Prostate gland (tissue), 2 donors: ENCODE measurements around the gene NME4. TPM values are rescaled to one million over a fixed set of nuclear protein-coding genes. Genes with fewer than 3 reads are reported as not detected.

Experiments used
- DNase-seq: peaks from one replicate; pipeline ENCODE4 v3.0.0-alpha.2; 2019; ENCODE audit warnings: low spot score
- H3K27ac ChIP-seq, 2 donors: fragments of 200-600 bp; sonication (generic); 2 replicates each; pipeline ENCODE4 v1.5.1; 2017 to 2019
- H3K27me3 ChIP-seq: fragments of 200-600 bp; sonication (generic); replicated peaks from 2 replicates; pipeline ENCODE4 v1.5.1; 2019; ENCODE audit not compliant: insufficient read depth
- H3K36me3 ChIP-seq, 2 donors: fragments of 200-600 bp; sonication (generic); 1 replicate in 1 of 2; 2 replicates in 1 of 2; pipeline versions ENCODE4 v1.5.1 to v1.8.1; 2017 to 2019
- H3K4me1 ChIP-seq: fragments of 200-600 bp; sonication (generic); replicated peaks from 2 replicates; pipeline ENCODE4 v1.5.1; 2019
- H3K4me3 ChIP-seq, 2 donors: fragments of 200-600 bp; sonication (generic); 2 replicates each; pipeline ENCODE4 v1.5.1; 2017 to 2019
- H3K9me3 ChIP-seq: fragments of 200-600 bp; sonication (generic); 2 replicates; pipeline ENCODE4 v1.5.1; 2017
- CTCF ChIP-seq, 4 experiments: fragments of 200-600 bp in 2 of 4; fragments of 450-650 bp in 2 of 4; sonication (generic) in 2 of 4; IDR thresholded peaks; 1 replicate in 3 of 4; 2 replicates in 1 of 4; pipeline ENCODE4 v1.5.1; 2016 to 2019; ENCODE audit warnings: antibody characterized with exemption in 4 of 4, mild to moderate bottlenecking in 2 of 4, moderate library complexity in 2 of 4
- POLR2A ChIP-seq: fragments of 450-650 bp; IDR thresholded peaks from one replicate; pipeline ENCODE4 v1.6.1; 2016; ENCODE audit warnings: antibody characterized with exemption, mild to moderate bottlenecking
- POLR2AphosphoS5 ChIP-seq: sonication (generic); formaldehyde crosslinking; IDR thresholded peaks from one replicate; pipeline ENCODE4 v1.6.1; 2017; ENCODE audit warnings: antibody characterized with exemption
- WGBS: methylation state at CpG from one replicate; pipeline ENCODE4 v1.1.5; 2018; 5-methylcytosine and 5-hydroxymethylcytosine counted together
- intact Hi-C: fragments of 100-400 bp; cut with DNase I; formaldehyde crosslinking; loops from one replicate; pipeline ENCODE4 v1.14.2; 2022
- total RNA-seq, 2 donors: library from RNA; depleted of rRNA; stranded (reverse); fragments of >200 nt; gene quantifications; one replicate each; pipeline ENCODE4 v1.1.0, GENCODE V29; 2016

Gene NME4
- total RNA-seq, 2 donors from 2014 or later, result 137 to 185 TPM

GRCh38 chr16:363766-364490, 33.1 kb upstream of the NME4 start:
- WGBS, result 21% methylated on average over 14 of the region's 24 CpGs
- no peak for DNase-seq
- intact Hi-C loops, result loop anchor here (5.0 kb wide), 1 partner anchor 257 kb away; no protein-coding TSS in a partner anchor

GRCh38 chr16:364595-365491, 32.2 kb upstream of the NME4 start:
- Histone ChIP-seq H3K27ac (no peak overlapping the region), H3K9me3 (no peaks in the 10 kb centered on the region), H3K27me3 (no peaks in the 10 kb centered on the region), H3K4me1 (peaks cover 5% of the 10 kb centered on the region), H3K4me3 (no peak overlapping the region), H3K36me3 (peaks cover 0 to 16% of the 10 kb centered on the region in 2 donors)
- DNase-seq, result no peak
- intact Hi-C loops, result loop anchor here (5.0 kb wide), 1 partner anchor 258 kb away; no protein-coding TSS in a partner anchor
- TF ChIP-seq POLR2A, result no peak
- no peak for TF ChIP-seq POLR2AphosphoS5
- TF ChIP-seq CTCF (IDR thresholded peaks at IDR 0.05), result no peak
- 60% methylated on average over 19 of the region's 19 CpGs for WGBS

More at GRCh38 chr16:363766-364490, 33.1 kb upstream of the NME4 start:
- TF ChIP-seq CTCF (IDR thresholded peaks at IDR 0.05) (no peak), POLR2A (no peak), POLR2AphosphoS5 (no peak)
- no peaks in the 10 kb centered on the region for H3K9me3 ChIP-seq
- H3K27ac ChIP-seq, result no peak overlapping the region
- no peak overlapping the region for H3K4me3 ChIP-seq
- H3K4me1 ChIP-seq, result no peaks in the 10 kb centered on the region
- H3K36me3 ChIP-seq, result peaks cover 0 to 14% of the 10 kb centered on the region in 2 donors
- no peaks in the 10 kb centered on the region for H3K27me3 ChIP-seq

- Histone ChIP-seq H3K9me3 (no peaks in the 10 kb centered on the region), H3K4me1 (peaks cover 7% of the 10 kb centered on the region), H3K27me3 (no peaks in the 10 kb centered on the region), H3K27ac (no peak overlapping the region), H3K4me3 (no peak overlapping the region), H3K36me3 (peaks cover 0 to 16% of the 10 kb centered on the region in 2 donors)
- WGBS, result 86% methylated on average over 9 of the region's 10 CpGs
- no peak for DNase-seq
- intact Hi-C loops, result no loop called here
- no peak for TF ChIP-seq POLR2A
- no peak for TF ChIP-seq POLR2AphosphoS5
- no peak for TF ChIP-seq CTCF (IDR thresholded peaks at IDR 0.05)
Measured at GRCh38 chr16:366476-366875, 30.5 kb upstream of the NME4 start.

GRCh38 chr16:367333-367903, 29.6 kb upstream of the NME4 start:
- TF ChIP-seq POLR2A, result no peak
- TF ChIP-seq CTCF (IDR thresholded peaks at IDR 0.05), result no peak
- TF ChIP-seq POLR2AphosphoS5, result no peak
- no peak for DNase-seq
- intact Hi-C loops, result no loop called here
- Histone ChIP-seq H3K4me3 (no peak overlapping the region), H3K27ac (no peak overlapping the region), H3K27me3 (no peaks in the 10 kb centered on the region), H3K4me1 (peaks cover 7% of the 10 kb centered on the region), H3K36me3 (peaks cover 0 to 24% of the 10 kb centered on the region in 2 donors), H3K9me3 (no peaks in the 10 kb centered on the region)
- WGBS, result 95% methylated on average over 18 of the region's 18 CpGs
